GM21381 (cell line): ENCODE data around the gene ARHGAP24.
"Not testable (repeated sequence)": the region's sequence is repeated elsewhere in the genome, so short reads cannot be mapped to it uniquely, and the experiment has no call there.

Experiments
- ATAC-seq: cut with Tn5 transposase; IDR thresholded peaks from one replicate; pipeline ENCODE4 v1.9.1; 2021; ENCODE audit warnings: mild to moderate bottlenecking, moderate library complexity; ENCODE audit not compliant: unreplicated experiment

The ARHGAP24 gene

DNA sequence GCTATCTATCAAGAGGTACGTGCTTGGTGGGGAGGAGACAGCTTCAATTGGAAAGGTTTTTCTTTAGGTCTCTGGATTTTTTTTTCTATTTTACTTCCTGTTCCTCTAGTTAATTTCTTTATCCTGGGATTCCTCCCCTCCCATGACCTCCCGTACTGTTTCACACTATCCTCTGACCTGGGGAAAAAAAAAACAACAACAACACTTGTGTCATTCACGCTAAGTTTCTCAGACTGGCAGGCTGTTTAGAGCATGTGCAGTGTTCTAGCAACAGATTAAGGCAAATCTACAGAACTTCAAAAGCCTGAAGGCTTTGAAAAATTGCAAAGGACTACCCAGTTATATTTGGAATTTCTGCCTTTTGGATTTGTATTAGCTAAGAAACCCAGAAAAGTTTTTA, 358.4 kb downstream of the ARHGAP24 start:
- ATAC-seq = no peak

DNA sequence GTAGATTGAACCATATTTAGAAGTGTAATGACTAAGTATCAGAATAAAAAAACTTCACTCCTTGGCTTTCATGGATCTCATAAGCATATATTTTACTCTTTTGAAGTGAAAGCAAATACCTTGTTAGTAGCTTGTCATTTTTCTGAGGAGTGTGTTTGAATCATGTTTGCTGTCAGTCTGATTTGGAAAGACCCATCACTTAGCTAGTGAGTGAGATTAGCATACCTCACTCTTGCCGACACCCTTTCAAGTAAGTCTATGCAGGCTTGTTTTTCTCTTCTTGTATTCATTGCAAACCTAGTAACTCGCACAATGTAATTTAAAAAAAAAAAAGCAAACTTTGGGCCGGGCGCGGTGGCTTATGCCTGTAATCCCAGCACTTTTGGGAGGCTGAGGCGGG, 360.0 kb downstream of the ARHGAP24 start:
- no peak for ATAC-seq

DNA sequence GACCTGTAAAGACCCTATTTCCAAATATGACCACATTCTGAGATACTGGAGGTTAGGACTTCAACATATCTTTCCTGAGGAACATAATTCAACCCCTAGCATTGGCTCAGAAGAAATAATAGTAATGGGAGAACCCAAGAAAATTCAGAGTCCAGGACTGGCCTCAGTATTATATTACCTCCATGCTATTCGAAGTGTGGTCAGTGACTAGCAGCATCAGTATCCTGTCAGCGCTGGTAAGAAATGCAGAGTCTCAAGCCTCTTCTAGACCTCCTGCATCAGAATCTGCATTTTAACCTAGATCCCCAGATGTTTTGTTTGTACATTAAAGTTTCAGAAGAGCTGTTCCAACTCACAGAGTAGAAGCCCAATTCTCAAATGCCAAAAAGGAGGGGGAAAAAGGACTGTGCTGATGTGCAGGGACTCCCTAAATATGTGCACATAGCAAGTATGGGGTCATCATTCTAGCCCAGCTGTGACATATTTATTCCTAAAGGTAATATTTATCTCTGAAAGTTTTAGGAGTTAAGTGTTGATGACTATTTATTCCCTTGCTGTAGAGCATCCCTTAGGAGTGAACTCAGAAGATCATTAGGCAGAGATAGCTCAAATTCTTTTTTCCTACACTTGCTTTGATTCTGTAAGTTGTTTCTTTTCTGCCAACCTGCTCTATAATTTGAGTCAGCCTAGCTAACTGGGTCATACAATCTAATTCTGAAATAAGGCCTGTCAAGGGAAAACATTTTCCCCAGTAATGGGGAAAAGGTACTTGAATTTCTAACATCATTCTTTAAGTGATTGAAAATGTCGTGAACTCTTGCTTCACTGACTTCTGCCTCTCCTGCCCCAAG, 361.9 kb downstream of the ARHGAP24 start:
- ATAC-seq = no peak

DNA sequence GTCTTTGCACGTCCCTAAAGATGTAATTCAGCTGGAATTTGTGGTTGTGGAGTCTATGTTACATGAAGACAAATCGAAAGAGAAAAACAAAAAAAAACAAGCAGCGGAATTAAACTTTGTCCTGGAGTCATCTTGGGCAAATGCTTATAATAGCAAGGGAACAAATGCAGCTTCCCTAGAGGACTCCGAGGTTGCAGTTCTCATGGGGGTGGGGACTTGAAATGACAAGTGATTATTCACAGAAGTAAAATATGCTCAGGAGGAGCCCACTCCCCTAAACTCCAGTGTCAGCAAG, 362.4 kb downstream of the ARHGAP24 start:
- no peak for ATAC-seq

DNA sequence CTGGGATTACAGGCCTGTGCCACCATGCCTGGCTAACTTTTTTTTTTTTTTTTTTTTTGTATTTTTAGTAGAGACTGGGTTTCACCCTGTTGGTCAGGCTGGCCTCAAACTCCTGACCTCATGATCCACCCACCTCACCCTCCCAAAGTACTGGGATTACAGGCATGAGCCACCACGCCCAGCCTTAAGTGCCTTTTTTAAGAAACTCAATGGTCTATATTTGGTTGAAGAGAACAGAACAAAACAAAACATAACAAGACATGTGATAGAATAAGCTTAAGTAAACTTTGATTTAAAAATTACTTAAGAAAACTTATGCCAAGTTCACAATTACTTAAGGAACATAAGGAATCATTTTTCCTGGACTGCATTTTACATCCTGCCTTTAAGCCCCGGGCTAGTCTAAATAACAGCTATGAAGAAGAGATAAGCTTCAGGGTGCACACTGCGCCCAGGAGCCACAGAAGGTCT, 365.1 kb downstream of the ARHGAP24 start:
- not testable (repeated sequence) for ATAC-seq

DNA sequence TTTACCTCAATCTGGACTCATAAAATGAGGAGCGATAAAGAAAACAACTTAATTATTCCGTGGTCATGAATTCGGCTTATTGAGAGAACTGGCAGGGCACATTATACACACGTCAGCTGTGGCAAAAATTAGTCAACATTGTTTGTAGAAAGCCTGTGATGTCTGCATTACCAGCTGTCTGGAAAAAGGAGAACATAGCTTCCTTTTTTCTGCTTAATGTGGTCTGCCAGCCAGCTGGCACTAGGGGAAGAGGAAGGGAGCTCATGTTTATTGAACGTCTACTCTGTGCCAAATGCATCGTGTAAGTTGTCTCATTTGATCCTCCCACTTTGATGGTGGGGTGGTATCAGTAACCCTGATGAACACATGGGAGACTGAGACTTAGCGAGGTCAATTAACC, 367.6 kb downstream of the ARHGAP24 start:
- ATAC-seq = no peak

DNA sequence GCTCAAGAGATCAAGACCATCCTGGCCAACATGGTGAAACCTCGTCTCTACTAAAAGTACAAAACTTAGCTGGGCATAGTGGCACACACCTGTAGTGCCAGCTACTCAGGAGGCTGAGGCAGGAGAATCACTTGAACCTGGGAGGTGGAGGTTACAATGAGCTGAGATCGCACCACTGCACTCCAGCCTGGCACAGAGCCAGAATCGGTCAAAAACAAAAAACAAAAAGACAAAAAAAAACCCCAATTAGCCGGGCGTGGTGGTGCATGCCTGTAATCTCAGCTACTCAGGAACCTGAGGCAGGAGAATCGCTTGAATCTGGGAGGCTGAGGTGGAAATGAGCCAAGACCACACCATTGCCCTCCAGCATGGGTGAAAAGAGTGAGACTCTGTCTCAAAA, 378.8 kb downstream of the ARHGAP24 start:
- not testable (repeated sequence) for ATAC-seq

DNA sequence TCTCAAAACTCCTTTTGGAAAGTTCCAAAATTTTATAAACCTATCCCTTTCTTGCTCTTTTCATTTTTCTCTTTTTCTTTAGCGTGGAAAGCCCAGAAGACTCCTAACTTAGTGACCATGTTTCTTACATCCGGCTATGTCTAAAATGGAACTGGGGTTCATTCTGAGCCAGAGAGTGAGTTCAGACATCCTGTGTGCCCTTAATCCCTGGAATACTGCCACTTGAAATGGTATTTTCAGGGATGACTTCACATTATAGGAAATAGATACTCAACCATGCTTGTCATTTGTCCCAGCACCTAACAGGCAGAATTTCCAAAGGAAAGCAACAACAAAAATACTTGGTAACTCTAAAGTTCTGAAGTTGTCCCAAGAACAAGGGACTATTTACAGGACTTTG, 379.6 kb downstream of the ARHGAP24 start:
- ATAC-seq = no peak

DNA sequence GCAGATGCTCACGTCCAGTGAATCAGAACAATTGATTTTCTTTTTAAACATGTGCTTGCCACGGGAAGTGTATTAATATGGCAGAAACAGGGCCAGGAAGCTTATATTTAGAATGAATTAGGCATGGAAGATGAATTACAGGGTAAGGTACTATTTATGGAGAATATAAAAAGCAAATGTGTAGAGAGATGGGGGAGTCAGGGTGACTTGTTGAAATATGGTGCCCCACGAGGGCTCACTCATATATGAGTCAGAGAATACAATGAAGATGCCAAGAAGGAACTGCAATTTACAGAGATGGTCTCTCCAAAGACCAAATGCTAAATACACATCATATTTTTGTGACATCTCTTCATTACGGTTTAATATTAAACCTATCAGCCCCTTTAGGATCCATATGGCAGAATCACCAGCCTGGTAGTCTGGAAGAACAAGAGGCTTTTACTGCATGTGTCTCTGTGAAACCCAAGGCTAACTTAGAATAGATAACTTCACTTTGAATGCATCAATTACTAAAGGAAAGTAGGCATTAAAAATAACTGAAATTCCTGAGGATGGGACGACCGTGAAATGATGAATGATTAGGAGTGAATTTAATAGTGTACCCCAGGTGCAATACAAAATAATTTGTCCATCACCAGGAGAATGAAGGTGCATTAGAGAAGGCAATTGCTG, 385.3 kb downstream of the ARHGAP24 start:
- no peak for ATAC-seq

DNA sequence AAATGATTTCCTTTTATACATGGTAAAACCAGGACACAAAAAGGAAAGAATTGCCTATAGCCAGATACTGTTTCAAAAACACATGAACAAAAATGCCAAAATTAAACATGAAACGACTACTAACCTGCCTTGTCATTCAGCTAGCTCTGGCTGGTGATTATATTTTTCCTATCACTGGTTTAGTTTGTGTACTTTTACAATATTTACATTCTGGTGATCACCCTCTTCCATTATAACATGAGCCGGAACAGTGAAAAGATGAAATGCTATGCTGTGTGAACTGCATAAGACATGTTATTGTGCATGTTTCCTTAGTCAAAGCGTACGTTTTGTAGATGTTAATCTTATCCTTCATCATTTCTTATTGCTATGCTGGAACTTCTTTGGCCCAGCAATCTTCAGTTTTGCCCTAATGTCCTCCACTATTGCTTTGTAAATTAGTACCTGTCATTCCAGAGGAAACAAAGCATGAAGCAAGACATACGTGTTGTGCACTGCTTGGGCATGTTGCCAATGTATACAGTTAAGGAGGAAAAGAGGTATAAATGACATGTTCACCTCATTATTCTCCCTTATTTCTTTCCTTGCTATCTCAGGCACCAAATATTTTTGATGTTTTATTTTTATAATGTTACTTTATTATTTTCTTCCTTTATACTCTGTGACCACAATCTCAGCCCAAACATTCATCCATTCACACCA, 386.3 kb downstream of the ARHGAP24 start:
- no peak for ATAC-seq

DNA sequence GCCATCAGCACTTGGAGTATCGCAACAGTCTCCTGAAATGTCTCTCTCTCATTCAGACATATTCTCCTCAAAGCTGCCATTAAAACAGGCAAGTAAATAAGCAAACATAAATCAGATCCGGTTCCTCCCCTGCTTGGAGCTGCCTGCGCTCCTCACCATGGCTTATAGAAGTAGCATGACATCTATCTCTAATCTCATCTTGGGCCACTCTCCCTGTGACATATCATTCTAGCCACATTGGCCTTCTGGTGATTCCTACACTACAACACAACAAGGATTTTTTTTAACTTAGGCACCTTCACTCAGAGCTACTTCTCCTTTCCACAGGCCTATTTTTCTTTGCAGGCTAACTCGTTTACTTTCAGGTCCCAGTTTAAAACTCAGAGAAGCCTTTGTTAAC, 387.9 kb downstream of the ARHGAP24 start:
- ATAC-seq = no peak

DNA sequence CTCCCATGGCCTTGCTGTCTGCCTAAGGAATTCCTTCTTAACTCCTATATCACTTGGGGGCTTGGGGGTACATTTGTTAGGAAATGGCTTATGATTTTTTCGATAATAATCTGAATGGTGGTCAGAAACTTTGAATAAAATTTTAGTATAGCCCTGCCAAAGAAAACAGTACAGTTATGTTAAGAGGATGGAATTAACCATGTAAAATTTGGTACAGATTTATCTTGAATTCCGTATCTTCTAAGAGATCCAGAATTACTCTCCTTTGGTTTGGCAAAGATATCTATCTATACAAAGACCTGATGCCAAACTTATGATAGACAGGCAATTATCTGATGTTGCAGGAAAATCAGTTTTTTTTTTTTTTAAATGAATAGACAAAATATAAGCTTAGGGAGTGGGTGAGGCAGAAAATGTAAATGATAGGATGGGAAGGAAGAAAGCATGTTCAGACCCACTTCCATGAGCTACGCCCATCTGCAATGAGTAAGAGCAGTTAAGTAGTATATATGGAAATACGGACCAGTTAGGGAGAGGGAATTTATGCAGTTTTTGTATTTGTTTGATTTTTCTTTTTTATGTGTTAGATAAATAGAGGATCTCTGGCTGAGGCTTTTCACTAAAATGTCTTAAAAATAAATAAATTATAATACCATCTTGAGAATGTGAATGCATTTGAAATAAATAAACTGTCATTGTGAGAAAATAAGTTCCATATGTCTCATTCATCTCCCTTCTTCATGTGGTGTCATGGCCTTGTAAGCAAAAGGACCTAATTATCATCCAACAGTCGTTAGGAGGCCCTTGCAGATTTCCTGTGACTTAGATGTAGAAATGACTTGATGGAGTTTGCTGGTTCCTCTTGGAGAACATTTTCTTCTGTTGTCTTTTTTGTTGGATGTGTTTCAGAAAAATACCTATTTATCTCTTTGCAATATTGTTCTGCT, 389.6 kb downstream of the ARHGAP24 start:
- ATAC-seq = no peak

DNA sequence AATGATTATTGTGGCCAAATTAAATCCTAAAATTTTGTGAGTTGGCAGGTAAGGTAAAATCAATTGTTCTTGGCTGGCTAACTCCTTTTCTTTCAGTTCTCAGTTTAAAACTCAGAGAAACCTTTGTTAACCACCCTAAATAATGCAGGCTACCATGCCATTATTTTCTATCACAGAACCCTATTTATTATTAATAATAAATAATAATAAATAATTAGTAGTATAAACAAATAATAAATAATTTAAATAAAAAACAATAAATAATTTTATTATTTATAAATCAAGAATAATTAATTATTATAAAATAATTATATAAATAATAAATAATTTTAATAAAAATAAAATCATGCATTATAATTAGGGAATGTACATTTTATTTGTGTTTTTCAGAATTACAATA, 390.3 kb downstream of the ARHGAP24 start:
- no peak for ATAC-seq

DNA sequence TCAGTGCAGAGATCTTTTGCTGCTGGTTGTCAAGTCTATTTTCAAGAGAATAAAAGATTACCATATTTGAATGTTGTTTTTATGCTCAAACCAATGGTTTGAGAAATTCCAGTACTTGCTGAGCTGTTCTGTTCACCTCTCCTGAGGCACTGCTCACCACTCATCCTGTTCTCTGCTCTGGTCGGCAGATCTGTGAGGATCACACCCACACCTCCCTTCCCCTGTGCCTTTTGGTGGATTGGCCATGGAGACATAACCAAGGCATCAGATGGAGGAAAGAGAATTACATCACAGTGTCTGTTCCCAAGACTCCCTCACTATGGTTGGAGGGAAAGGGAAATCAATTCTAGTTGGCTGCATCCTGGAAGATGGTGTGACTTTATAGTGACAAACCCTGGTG, 391.6 kb downstream of the ARHGAP24 start:
- ATAC-seq = no peak

DNA sequence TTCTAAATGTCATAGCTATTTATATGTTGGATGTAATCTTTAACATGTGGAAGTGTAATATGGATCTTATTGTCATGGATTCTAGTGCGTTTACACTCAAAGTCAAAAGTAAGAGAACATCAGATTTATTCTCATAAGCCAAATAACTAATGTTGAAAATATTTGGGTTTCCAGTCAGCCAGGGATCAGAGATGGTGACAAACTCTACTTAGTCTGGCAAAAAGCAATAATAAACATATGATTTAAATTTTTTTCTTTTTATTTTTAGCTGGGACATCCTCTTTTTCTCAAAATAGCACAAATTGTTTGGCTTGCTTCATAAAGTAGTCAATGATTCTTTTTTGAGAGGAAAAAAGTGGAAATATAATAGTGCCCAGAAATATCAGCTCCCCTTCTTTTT, 392.3 kb downstream of the ARHGAP24 start:
- ATAC-seq = no peak

DNA sequence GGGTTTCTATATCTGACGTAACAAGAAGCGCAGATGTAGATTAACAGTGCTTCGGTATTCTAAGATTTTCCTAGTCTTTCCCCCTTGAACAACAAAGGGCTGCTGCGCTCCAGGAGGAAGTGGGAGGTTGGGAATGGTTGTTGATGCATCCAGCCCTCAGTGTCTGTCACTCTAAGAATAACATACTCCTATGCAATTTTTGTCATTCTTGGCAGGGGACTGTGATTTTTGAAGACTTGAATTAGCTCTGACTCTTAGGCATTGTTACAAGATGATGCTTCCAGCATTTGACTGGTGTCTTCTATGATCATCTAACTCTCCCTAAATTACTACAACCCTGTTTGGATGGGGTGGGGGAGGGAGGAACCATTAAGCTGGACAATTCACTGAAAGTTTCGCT, 394.2 kb downstream of the ARHGAP24 start:
- ATAC-seq = no peak

DNA sequence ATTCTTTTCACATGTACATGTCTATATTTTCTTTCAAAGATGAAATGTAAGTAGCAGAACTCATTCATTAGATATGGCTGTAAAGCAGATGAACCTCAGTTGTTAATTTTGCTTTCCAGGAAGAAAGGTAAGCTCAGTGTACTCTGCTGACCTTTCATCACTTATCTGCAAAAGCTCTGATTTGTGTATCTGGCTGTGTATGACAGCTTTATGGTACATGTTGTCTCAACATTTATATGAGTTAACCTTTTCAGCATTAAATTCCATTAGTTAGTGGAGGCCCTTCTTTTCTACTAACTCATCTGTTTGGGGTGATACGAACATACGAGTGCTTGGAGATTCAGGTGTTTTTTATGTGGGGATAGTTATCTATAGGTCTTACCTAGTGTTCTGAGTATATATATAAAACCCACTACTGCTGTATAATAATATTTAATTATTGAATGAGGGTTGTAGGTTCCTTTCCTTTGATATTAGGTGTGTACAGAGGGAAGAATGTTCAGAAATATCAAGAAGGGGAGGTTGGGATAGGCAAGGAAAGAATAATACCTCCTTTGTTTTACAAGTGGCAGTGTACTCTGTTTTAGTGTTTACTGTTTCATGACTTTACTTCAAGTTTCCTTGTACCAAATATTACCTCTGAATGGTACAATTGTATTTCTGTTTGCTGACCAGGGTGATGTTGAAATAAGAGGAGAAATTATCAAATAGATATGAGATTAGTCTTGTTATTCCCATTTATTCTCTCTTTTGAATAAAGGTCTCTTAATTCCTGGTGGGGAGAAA, 395.5 kb downstream of the ARHGAP24 start:
- ATAC-seq = no peak

DNA sequence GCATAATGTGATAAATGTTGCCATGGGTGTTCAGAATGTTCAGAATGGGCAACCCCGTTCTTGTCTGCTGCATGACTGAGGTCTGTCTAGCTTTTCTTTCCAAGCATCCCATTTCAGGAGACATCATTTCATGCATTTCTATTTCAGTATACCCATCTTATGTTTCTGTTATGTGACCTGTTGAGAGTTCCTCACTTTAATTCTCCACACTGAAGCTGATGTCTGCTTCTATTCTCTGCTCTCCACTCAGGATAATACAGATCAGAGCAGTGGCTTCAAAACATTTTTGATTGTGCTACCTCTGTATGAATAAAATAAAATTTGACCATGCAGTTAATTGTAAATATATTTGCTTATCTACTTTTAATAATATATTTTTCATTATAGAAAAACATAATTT, 398.6 kb downstream of the ARHGAP24 start:
- no peak for ATAC-seq

DNA sequence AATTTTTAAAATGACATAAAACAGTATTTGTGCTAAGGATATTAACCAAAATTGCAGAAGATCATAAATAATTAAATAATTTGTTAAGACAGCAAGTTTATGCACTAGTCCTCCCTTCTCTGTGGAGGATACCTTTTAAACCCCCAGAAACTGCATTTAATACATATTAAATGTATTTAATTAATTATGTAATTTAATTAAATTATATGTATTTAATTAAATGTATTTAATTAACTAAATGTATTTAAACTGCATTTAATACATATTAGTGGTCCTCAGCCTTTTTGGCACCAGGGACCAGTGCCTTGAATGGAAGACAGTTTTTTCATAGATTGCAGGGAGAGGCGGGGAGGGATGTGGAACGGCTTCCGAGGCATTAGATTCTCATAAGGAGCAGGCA, 404.6 kb downstream of the ARHGAP24 start:
- no peak for ATAC-seq

DNA sequence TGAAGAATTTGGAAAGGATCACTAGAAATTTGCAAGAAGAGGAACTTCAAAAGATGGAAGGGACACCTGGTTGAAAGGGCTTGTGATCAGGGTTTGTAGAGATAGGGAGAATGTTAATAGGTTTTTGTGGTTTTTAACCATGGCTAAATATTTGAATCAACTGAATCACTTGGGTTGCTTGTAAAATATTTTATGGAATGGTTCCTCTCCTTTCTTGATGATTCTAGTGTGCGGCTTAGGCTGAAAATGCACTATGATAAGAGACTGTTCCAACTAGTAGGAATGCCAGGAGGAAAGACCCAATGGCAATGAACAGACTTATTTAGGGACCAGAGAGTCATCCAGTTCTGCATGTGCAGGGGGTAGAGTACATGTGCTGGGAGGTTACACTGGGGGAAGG, 408.2 kb downstream of the ARHGAP24 start:
- no peak for ATAC-seq
